Osteocyte (in vitro differentiated cells): ENCODE measurements around the gene FAM162A. TPM values are rescaled to one million over a fixed set of nuclear protein-coding genes. Genes with fewer than 3 reads are reported as not detected.

Experiments
- DNase-seq: peaks from one replicate; pipeline ENCODE4 v3.0.0; 2021; ENCODE audit warnings: mixed read lengths; ENCODE audit not compliant: unreplicated experiment; ENCODE audit errors: extremely low spot score
- H3K27ac Mint-ChIP-seq: one replicate; pipeline ENCODE4 v1.8.0; 2021; ENCODE audit warnings: mild to moderate bottlenecking, mixed read lengths; ENCODE audit not compliant: unreplicated experiment
- H3K27me3 Mint-ChIP-seq: one replicate; pipeline ENCODE4 v1.8.0; 2021; ENCODE audit warnings: mixed read lengths; ENCODE audit not compliant: unreplicated experiment
- H3K36me3 Mint-ChIP-seq: one replicate; pipeline ENCODE4 v1.8.0; 2021; ENCODE audit warnings: mixed read lengths; ENCODE audit not compliant: unreplicated experiment
- H3K4me1 Mint-ChIP-seq: one replicate; pipeline ENCODE4 v1.8.0; 2021; ENCODE audit warnings: mixed read lengths; ENCODE audit not compliant: unreplicated experiment
- H3K4me3 Mint-ChIP-seq: one replicate; pipeline ENCODE4 v1.8.0; 2021; ENCODE audit warnings: mild to moderate bottlenecking, moderate library complexity, mixed read lengths; ENCODE audit not compliant: unreplicated experiment
- H3K9me3 Mint-ChIP-seq: one replicate; pipeline ENCODE4 v1.8.0; 2021; ENCODE audit warnings: mixed read lengths; ENCODE audit not compliant: unreplicated experiment
- CTCF ChIP-seq: fragments of 200-600 bp; sonication (generic); IDR thresholded peaks from 2 replicates; pipeline ENCODE4 v1.5.0; 2021; ENCODE audit warnings: antibody characterized with exemption, mild to moderate bottlenecking, moderate library complexity
- total RNA-seq: library from RNA; stranded (reverse); gene quantifications from 2 replicates; pipeline ENCODE4 v1.2.1, GENCODE V29; 2021

Gene FAM162A
- total RNA-seq, 1 donor from 2014 or later, result 34.3 TPM

GRCh38 chr3:122410111-122410510, 26.1 kb downstream of the FAM162A start:
- peaks cover 13% of the 10 kb centered on the region for H3K4me1 Mint-ChIP-seq
- no peak overlapping the region for H3K27ac Mint-ChIP-seq
- H3K36me3 Mint-ChIP-seq, result peaks cover 24% of the 10 kb centered on the region
- no peaks in the 10 kb centered on the region for H3K9me3 Mint-ChIP-seq
- no peak for TF ChIP-seq CTCF
- DNase-seq, result no peak
- no peak overlapping the region for H3K4me3 Mint-ChIP-seq
- H3K27me3 Mint-ChIP-seq, result no peaks in the 10 kb centered on the region

DNA sequence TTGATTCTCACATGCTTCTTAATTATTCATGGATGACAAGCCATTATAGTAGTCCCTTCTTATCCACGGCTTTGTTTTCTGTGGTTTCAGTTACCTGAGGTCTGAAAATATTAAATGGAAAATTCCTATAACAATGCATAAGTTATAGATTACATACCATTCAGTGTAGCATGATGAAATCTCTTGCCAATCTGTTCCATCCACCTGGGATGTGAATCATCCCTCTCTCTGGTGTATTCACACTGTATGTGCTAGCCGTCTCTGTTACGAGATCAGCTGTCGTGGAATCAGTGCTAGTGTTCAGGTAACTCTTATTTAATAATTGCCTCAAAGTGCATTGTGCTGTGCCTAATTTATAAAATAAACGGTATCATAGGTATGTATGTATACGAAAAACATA, 26.7 kb downstream of the FAM162A start:
- Mint-ChIP-seq H3K9me3 (no peaks in the 10 kb centered on the region), H3K4me3 (no peak overlapping the region), H3K27me3 (no peaks in the 10 kb centered on the region)

DNA sequence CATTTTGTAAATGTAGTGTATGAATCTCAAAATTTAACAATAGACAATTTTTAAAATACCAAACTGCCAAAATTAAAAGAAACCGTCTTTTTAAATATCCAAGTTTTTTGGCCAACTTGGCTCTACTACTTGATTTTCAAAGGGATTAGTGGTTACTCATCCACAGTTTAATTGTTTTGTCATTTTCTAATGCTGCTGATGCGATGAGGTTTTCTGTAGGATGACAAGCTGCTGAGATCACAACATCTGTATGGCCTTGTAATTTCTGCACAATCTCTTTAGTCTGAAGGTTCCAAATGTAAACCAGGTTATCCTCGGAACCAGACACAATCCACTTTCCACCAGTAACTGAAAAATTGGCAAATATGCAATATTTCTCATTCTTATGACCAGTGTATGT, 30.4 kb downstream of the FAM162A start:
- no peak for DNase-seq
- Mint-ChIP-seq H3K27me3 (no peaks in the 10 kb centered on the region), H3K4me3 (peak overlapping the region; percentile 94), H3K36me3 (peaks cover 6% of the 10 kb centered on the region), H3K4me1 (peaks cover 30% of the 10 kb centered on the region), H3K9me3 (no peaks in the 10 kb centered on the region), H3K27ac (peak overlapping the region; percentile 98)
- no peak for TF ChIP-seq CTCF

More for the DNA sequence above, 26.7 kb downstream of the FAM162A start:
- DNase-seq, result no peak
- Mint-ChIP-seq H3K36me3 (peaks cover 24% of the 10 kb centered on the region), H3K27ac (no peak overlapping the region), H3K4me1 (peaks cover 15% of the 10 kb centered on the region)
- TF ChIP-seq CTCF, result no peak

DNA sequence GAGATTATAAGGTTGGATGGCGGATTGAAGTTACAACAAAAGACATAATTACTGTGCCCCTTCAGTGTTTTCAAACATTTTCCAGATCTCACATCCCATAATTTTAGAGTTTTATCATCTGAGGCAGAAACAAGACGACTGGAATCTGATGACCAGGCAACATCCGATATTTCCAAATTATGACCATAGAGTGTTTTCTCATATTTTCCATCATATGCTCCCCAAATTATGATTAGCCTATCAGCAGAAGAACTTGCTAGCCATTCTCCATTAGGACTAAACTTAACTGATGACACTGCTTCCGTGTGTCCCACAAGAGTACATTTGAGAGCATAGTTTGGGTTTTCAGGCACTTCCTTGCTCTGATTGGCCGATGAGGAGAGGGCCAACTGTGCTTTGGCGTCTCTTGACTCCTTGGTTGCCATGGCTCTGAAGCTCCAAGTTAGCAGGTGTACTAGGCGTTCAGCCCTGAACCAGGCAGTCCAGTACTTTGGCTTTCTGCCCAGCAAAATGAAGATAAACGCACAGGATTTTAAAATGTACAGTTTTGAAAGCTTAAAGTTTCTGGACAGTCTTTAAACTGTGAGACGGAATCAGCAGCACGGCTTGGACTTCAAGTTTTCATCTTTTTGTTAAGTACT, 31.2 kb downstream of the FAM162A start:
- no peak for TF ChIP-seq CTCF
- Mint-ChIP-seq H3K4me3 (peak overlapping the region; percentile 94), H3K36me3 (peaks cover 2% of the 10 kb centered on the region), H3K4me1 (peaks cover 30% of the 10 kb centered on the region), H3K9me3 (no peaks in the 10 kb centered on the region), H3K27me3 (no peaks in the 10 kb centered on the region), H3K27ac (peak overlapping the region; percentile 98)
- DNase-seq, result no peak

- H3K4me3 Mint-ChIP-seq, result peak within 1 kb of the TSS; percentile 94
- H3K27me3 Mint-ChIP-seq, result no peaks in the 10 kb centered on the region
- H3K36me3 Mint-ChIP-seq, result peaks cover 2% of the 10 kb centered on the region
- no peak for TF ChIP-seq CTCF
- no peaks in the 10 kb centered on the region for H3K9me3 Mint-ChIP-seq
- H3K27ac Mint-ChIP-seq, result peak within 1 kb of the TSS; percentile 98
- DNase-seq, result peak; percentile 99
- H3K4me1 Mint-ChIP-seq, result peaks cover 30% of the 10 kb centered on the region
Observed at GRCh38 chr3:122415762-122416654, 32.0 kb downstream of the FAM162A start, which contains the start of gene WDR5B. WDR5B (minus strand) TSS chr3:122416062; CDS start chr3:122415528, 534 bp downstream.
